ENCODE measurements around the gene RAB12.

DNA sequence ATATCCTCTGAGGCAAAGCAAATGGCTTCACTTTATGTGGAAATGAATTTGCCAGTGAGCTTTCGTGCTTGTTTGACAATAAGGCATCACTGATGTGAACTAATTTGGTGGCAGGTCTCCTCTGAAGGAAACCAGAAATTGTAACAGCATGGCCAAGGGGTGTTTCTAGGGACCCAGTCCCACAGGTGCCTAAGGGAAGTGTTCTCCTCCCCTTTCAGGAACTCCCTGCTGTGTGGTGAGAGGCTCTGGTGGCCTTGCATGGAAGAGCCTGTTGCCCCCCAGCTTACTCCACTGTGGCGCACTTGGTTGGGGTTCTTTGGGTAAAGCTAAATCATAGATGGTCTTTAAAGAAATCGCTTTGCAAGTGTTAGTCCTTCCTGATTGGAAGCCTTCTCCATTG is 20.4 kb downstream of the RAB12 start:
- TF ChIP-seq, protein P1, sequence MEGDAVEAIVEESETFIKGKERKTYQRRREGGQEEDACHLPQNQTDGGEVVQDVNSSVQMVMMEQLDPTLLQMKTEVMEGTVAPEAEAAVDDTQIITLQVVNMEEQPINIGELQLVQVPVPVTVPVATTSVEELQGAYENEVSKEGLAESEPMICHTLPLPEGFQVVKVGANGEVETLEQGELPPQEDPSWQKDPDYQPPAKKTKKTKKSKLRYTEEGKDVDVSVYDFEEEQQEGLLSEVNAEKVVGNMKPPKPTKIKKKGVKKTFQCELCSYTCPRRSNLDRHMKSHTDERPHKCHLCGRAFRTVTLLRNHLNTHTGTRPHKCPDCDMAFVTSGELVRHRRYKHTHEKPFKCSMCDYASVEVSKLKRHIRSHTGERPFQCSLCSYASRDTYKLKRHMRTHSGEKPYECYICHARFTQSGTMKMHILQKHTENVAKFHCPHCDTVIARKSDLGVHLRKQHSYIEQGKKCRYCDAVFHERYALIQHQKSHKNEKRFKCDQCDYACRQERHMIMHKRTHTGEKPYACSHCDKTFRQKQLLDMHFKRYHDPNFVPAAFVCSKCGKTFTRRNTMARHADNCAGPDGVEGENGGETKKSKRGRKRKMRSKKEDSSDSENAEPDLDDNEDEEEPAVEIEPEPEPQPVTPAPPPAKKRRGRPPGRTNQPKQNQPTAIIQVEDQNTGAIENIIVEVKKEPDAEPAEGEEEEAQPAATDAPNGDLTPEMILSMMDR (conservative IDR thresholded peaks at IDR 0.05), result no peak
- no peak for TF ChIP-seq EZH2 (IDR thresholded peaks at IDR 0.05; ENCODE audit: low read depth)
